ENCODE results near the gene TMEM61. TPM values are rescaled to one million over a fixed set of nuclear protein-coding genes. Genes with fewer than 3 reads are reported as not detected.

The TMEM61 gene
- total and polyA plus RNA-seq, 2 of the 8 experiments (the other 6 are each of a cell fraction or from before 2014, with no cell fraction given): 0.54 to 1.4 TPM

DNA sequence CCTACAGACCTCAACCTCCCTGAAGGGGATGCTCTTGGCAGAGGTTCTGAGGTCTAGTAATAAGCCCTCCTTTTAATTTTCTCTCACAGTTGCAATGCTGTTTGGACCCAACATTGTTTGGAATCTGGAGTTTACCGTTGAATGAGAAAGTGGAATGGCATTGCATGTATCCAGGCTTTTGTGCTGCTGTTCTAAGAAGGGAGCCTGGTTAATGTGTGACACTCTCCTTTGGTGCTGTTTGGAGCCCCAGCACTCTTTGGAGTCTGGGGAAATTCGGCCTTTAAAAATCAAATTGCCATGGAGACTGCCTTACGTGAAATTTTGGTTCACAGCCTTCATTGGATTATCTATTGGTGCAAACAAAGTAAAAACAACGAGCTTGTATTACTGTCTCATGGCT, 23.7 kb upstream of the TMEM61 start:
- Histone ChIP-seq H3K18ac (ENCODE audit: extremely low read depth, low read length) (no peak overlapping the region), H3K36me3 (ENCODE audit: control insufficient read depth in 2 of 4, insufficient read depth in 4 of 4, low read length in 3 of 4) (peaks cover 0 to 5% (median 0%) of the 10 kb centered on the region in 4 experiments; a peak in 1 of 8 replicates), H4K5ac (ENCODE audit: insufficient read length, low read depth, low read length) (no peak overlapping the region), H3K27ac (ENCODE audit: low read depth, low read length) (no peak overlapping the region), H3K56ac (replicated peaks; ENCODE audit: insufficient read length, low read depth, low read length) (no peak overlapping the region), H3K4me2 (ENCODE audit: insufficient read depth in 1 of 2, low read depth in 2 of 2, low read length in 2 of 2) (no peak overlapping the region), H2BK5ac (ENCODE audit: low read depth, low read length) (no peak overlapping the region), H3K4me1 (replicated peaks in 1 of 4; ENCODE audit: control insufficient read depth in 3 of 4, insufficient read depth in 4 of 4, low read length in 3 of 4) (peaks cover 0 to 2% (median under 1%) of the 10 kb centered on the region in 4 experiments; a peak in 1 of 7 replicates), H2BK120ac (replicated peaks; ENCODE audit: low read depth, low read length) (no peak overlapping the region), H2AK5ac (ENCODE audit: low read depth, low read length) (no peak overlapping the region), H3K79me1 (ENCODE audit: low read depth, low read length) (no peaks in the 10 kb centered on the region), H3K9ac (replicated peaks in 1 of 4; ENCODE audit: extremely low read depth in 1 of 4, low read depth in 3 of 4, low read length in 3 of 4) (no peak overlapping the region), H2BK15ac (ENCODE audit: low read length) (no peak overlapping the region), H4K20me1 (replicated peaks in 1 of 2; ENCODE audit: control insufficient read depth in 1 of 2, insufficient read depth in 2 of 2, low read length in 2 of 2) (no peaks in the 10 kb centered on the region), H3K23ac (ENCODE audit: insufficient read length) (no peak overlapping the region), H3K14ac (ENCODE audit: insufficient read length) (no peak overlapping the region), H3K27me3 (replicated peaks in 1 of 4; ENCODE audit: control insufficient read depth in 3 of 4, extremely low read depth in 1 of 4, insufficient read depth in 3 of 4, low read length in 3 of 4) (no peaks in the 10 kb centered on the region), H3K9me3 (ENCODE audit: insufficient read depth in 2 of 2, low read depth in 1 of 2, low read length in 1 of 2) (peaks cover 8 to 23% of the 10 kb centered on the region in 2 experiments), H4K8ac (ENCODE audit: extremely low read depth, insufficient read depth, low read length) (no peak overlapping the region), H3K23me2 (ENCODE audit: low read depth, low read length) (no peaks in the 10 kb centered on the region), H2BK12ac (ENCODE audit: low read depth, low read length) (no peak overlapping the region), H2AFZ (ENCODE audit: low read length) (no peak overlapping the region), H2BK20ac (ENCODE audit: low read length) (no peak overlapping the region), H3K79me2 (ENCODE audit: control insufficient read depth in 1 of 2, insufficient read depth in 2 of 2, low read length in 2 of 2) (no peaks in the 10 kb centered on the region), H4K91ac (replicated peaks; ENCODE audit: insufficient read length, low read length) (no peak overlapping the region), H3K4ac (replicated peaks; ENCODE audit: insufficient read length, low read depth, low read length) (no peak overlapping the region), H3K4me3 (ENCODE audit: extremely low read depth in 1 of 4, insufficient read depth in 2 of 4, low read depth in 3 of 4, low read length in 4 of 4) (no peak overlapping the region)
- DNase-seq (ENCODE audit: low read depth in 1 of 2, low spot score in 2 of 2): peak in 1 of 2 experiments; percentile 27
- 93% methylated on average over 4 of the region's 4 CpGs; no CpG with 5 or more reads in 1 of the 2 experiments for WGBS, 2 experiments (ENCODE audit: extremely low coverage in 1 of 2, insufficient coverage in 1 of 2, insufficient read length in 1 of 2, insufficient replicate concordance in 2 of 2, low coverage in 1 of 2, low lambda C conversion rate in 2 of 2, missing lambda C conversion rate in 1 of 2)
- CTCF ChIA-PET (ENCODE audit: partially characterized antibody): interaction anchor here (0.9 to 3.3 kb wide), 10 partner anchors 11 to 165 kb away, joined by 3 to 21 read pairs (median 4); no protein-coding TSS in a partner anchor
- no peak for FAIRE-seq
- POLR2A ChIA-PET (ENCODE audit: partially characterized antibody): interaction anchor here (1.5 to 1.6 kb wide), 3 partner anchors 11 to 39 kb away, joined by 3 to 4 read pairs (median 4); no protein-coding TSS in a partner anchor
- TF ChIP-seq HDAC6 (IDR thresholded peaks at IDR 0.05; ENCODE audit: low read depth, low read length) (no peak), TBP (IDR thresholded peaks at IDR 0.05; ENCODE audit: low read depth, low read length) (no peak), KDM4A (IDR thresholded peaks at IDR 0.05; ENCODE audit: low read depth, low read length, severe bottlenecking) (no peak), CTBP2 (IDR thresholded peaks at IDR 0.05; ENCODE audit: borderline replicate concordance, insufficient read depth, insufficient read length, low read length) (no peak), SUZ12 (IDR thresholded peaks at IDR 0.05; ENCODE audit: low read length) (no peak), SP4 (IDR thresholded peaks at IDR 0.05; ENCODE audit: low read length) (no peak), YY1 (IDR thresholded peaks at IDR 0.05; ENCODE audit: low read depth, low read length) (no peak), NANOG (IDR thresholded peaks at IDR 0.05; ENCODE audit: insufficient read depth, low read depth, low read length, poor library complexity, severe bottlenecking) (no peak), CEBPB (IDR thresholded peaks at IDR 0.05; ENCODE audit: low read depth, low read length) (no peak), TAF7 (optimal IDR thresholded peaks at IDR 0.05; ENCODE audit: borderline replicate concordance, low read depth, low read length) (no peak), CREB1 (IDR thresholded peaks at IDR 0.05) (no peak), GABPA (IDR thresholded peaks at IDR 0.05; ENCODE audit: borderline replicate concordance, insufficient read depth, low read length) (no peak), RXRA (IDR thresholded peaks at IDR 0.05; ENCODE audit: insufficient read depth, low read depth, low read length) (no peak), ZNF274 (IDR thresholded peaks at IDR 0.05; ENCODE audit: borderline replicate concordance, extremely low read depth, low read length) (no peak), RBBP5 (IDR thresholded peaks at IDR 0.05; ENCODE audit: borderline replicate concordance, low read depth, low read length) (no peak)

Data from H1 (cell line).